Fibroblast of lung (primary cell): Measurements from ENCODE around the gene TIGD7. TPM values are rescaled to one million over a fixed set of nuclear protein-coding genes. Genes with fewer than 3 reads are reported as not detected.

Source experiments
- DNase-seq, 2 donors: peaks; one replicate each; pipeline versions ENCODE4 v3.0.0 to v3.0.0-alpha.2; 2010; ENCODE audit warnings: low read depth in 2 of 2
- H2AFZ ChIP-seq: 2 replicates; pipeline ENCODE4 v1.5.1; 2012; ENCODE audit warnings: low read length, control low read depth, inconsistent platforms
- H3K27ac ChIP-seq: 2 replicates; pipeline ENCODE4 v1.5.1; 2011; ENCODE audit warnings: low read length, control low read depth; ENCODE audit not compliant: insufficient read depth
- H3K27me3 ChIP-seq: 2 replicates; pipeline ENCODE4 v1.5.1; 2011; ENCODE audit warnings: mild to moderate bottlenecking, low read length; ENCODE audit not compliant: control insufficient read depth, insufficient read depth
- H3K36me3 ChIP-seq: 2 replicates; pipeline ENCODE4 v1.5.1; 2011; ENCODE audit warnings: low read length; ENCODE audit not compliant: control insufficient read depth, insufficient read depth
- H3K4me1 ChIP-seq: 2 replicates; pipeline ENCODE4 v1.5.1; 2011; ENCODE audit warnings: low read length; ENCODE audit not compliant: control insufficient read depth, insufficient read depth; ENCODE audit errors: extremely low read depth
- H3K4me2 ChIP-seq: 2 replicates; pipeline ENCODE4 v1.5.1; 2011; ENCODE audit warnings: low read length, control low read depth; ENCODE audit not compliant: insufficient read depth; ENCODE audit errors: extremely low read depth
- H3K4me3 ChIP-seq, 4 experiments: fragments of 200-600 bp in 1 of 4; sonication (generic) in 1 of 4; replicated peaks in 1 of 4; 2 replicates each; pipeline ENCODE4 v1.5.1; 2011 to 2016; ENCODE audit warnings: low read length in 4 of 4, low read depth in 3 of 4, mild to moderate bottlenecking in 3 of 4, control low read depth in 2 of 4, inconsistent platforms in 1 of 4, mixed read lengths in 1 of 4; ENCODE audit not compliant: insufficient read depth in 1 of 4; ENCODE audit errors: control extremely low read depth in 1 of 4
- H3K79me2 ChIP-seq: 2 replicates; pipeline ENCODE4 v1.5.1; 2012; ENCODE audit warnings: mild to moderate bottlenecking, low read length, inconsistent platforms; ENCODE audit not compliant: control insufficient read depth, insufficient read depth
- H3K9ac ChIP-seq: 2 replicates; pipeline ENCODE4 v1.5.1; 2011; ENCODE audit warnings: mild to moderate bottlenecking, low read length, control low read depth; ENCODE audit not compliant: insufficient read depth
- H3K9me3 ChIP-seq: 2 replicates; pipeline ENCODE4 v1.5.1; 2012; ENCODE audit warnings: low read depth, low read length; ENCODE audit not compliant: control insufficient read depth, insufficient read depth
- H4K20me1 ChIP-seq: 2 replicates; pipeline ENCODE4 v1.5.1; 2011; ENCODE audit warnings: low read length; ENCODE audit not compliant: control insufficient read depth, insufficient read depth; ENCODE audit errors: extremely low read depth
- CTCF ChIP-seq, 2 donors: IDR thresholded peaks in 1 of 2; conservative IDR thresholded peaks in 1 of 2; 1 replicate in 1 of 2; 2 replicates in 1 of 2; pipeline ENCODE4 v1.5.1; 2011 to 2012; ENCODE audit warnings: low read length in 2 of 2, control low read depth in 1 of 2, inconsistent platforms in 1 of 2, low read depth in 1 of 2, mild to moderate bottlenecking in 1 of 2
- EZH2 ChIP-seq: IDR thresholded peaks from 2 replicates; pipeline ENCODE4 v1.5.1; 2012; ENCODE audit warnings: low read length, control low read depth, mild to moderate bottlenecking; ENCODE audit errors: missing control alignments
- polyA plus RNA-seq, 2 donors: library from polyadenylated mRNA; depleted of rRNA in 1 of 2; stranded (reverse) in 1 of 2; unstranded in 1 of 2; fragments of >200 nt; gene quantifications; 2 replicates each; pipeline ENCODE4 v1.2.1, GENCODE V29; 2011 to 2012; ENCODE audit warnings: missing spikeins in 1 of 2
- total RNA-seq: library from RNA; depleted of rRNA; stranded (reverse); fragments of >200 nt; gene quantifications from 2 replicates; pipeline ENCODE4 v1.2.1, GENCODE V29; 2014

The TIGD7 gene
- total and polyA plus RNA-seq, 2 donors (not counting 1 experiment from before 2014, with no cell fraction given), result 2.9 to 9.6 TPM

GRCh38 chr16:3256146-3256865, 48.9 kb downstream of the TIGD7 start, which contains the start of gene MEFV:
Gene MEFV, minus strand, starts transcription at chr16:3256633. Its CDS starts 46 bp downstream, at chr16:3256587.
- Histone ChIP-seq H2AFZ (no peak within 1 kb of the TSS), H3K4me2 (no peak within 1 kb of the TSS), H3K9me3 (no peaks in the 10 kb centered on the region), H3K27me3 (no peaks in the 10 kb centered on the region), H3K27ac (no peak within 1 kb of the TSS), H4K20me1 (no peaks in the 10 kb centered on the region), H3K36me3 (no peaks in the 10 kb centered on the region), H3K4me3 (no peak within 1 kb of the TSS), H3K79me2 (no peaks in the 10 kb centered on the region), H3K4me1 (no peaks in the 10 kb centered on the region), H3K9ac (no peak within 1 kb of the TSS)
- DNase-seq, result peak in 1 of 2 donors; percentile 2
- TF ChIP-seq CTCF (conservative IDR thresholded peaks at IDR 0.05 in 1 of 2, IDR thresholded peaks at IDR 0.05 in 1 of 2; ENCODE audit: low read depth in 1 of 2, low read length in 2 of 2) (no peak), EZH2 (no peak)

GRCh38 chr16:3254309-3254708, 50.9 kb downstream of the TIGD7 start:
- Histone ChIP-seq H3K9ac (no peak overlapping the region), H3K4me1 (no peaks in the 10 kb centered on the region), H2AFZ (no peak overlapping the region), H3K27ac (no peak overlapping the region), H3K4me3 (no peak overlapping the region), H3K79me2 (no peaks in the 10 kb centered on the region), H3K4me2 (no peak overlapping the region), H3K27me3 (no peaks in the 10 kb centered on the region), H3K36me3 (no peaks in the 10 kb centered on the region), H3K9me3 (no peaks in the 10 kb centered on the region), H4K20me1 (no peaks in the 10 kb centered on the region)
- no peak for DNase-seq
- TF ChIP-seq CTCF (conservative IDR thresholded peaks at IDR 0.05 in 1 of 2, IDR thresholded peaks at IDR 0.05 in 1 of 2; ENCODE audit: low read depth in 1 of 2, low read length in 2 of 2), result no peak
- TF ChIP-seq EZH2, result no peak

- TF ChIP-seq CTCF (conservative IDR thresholded peaks at IDR 0.05 in 1 of 2, IDR thresholded peaks at IDR 0.05 in 1 of 2; ENCODE audit: low read depth in 1 of 2, low read length in 2 of 2) (no peak), EZH2 (no peak)
- no peaks in the 10 kb centered on the region for H3K79me2 ChIP-seq
- no peak overlapping the region for H3K27ac ChIP-seq
- H3K9me3 ChIP-seq, result no peaks in the 10 kb centered on the region
- H4K20me1 ChIP-seq, result no peaks in the 10 kb centered on the region
- H2AFZ ChIP-seq, result no peak overlapping the region
- no peak overlapping the region for H3K4me2 ChIP-seq
- no peak overlapping the region for H3K9ac ChIP-seq
- H3K4me3 ChIP-seq, result no peak overlapping the region
- H3K27me3 ChIP-seq, result peaks cover 4% of the 10 kb centered on the region
- no peak for DNase-seq
- no peaks in the 10 kb centered on the region for H3K4me1 ChIP-seq
- no peaks in the 10 kb centered on the region for H3K36me3 ChIP-seq
Observed at GRCh38 chr16:3252967-3253366, 52.3 kb downstream of the TIGD7 start.
